Osteocyte (in vitro differentiated cells): Measurements from ENCODE around the gene CLEC16A. TPM values are rescaled to one million over a fixed set of nuclear protein-coding genes. Genes with fewer than 3 reads are reported as not detected.

ENCODE experiments used
- DNase-seq: peaks from one replicate; pipeline ENCODE4 v3.0.0; 2021; ENCODE audit warnings: mixed read lengths; ENCODE audit not compliant: unreplicated experiment; ENCODE audit errors: extremely low spot score
- H3K27ac Mint-ChIP-seq: one replicate; pipeline ENCODE4 v1.8.0; 2021; ENCODE audit warnings: mild to moderate bottlenecking, mixed read lengths; ENCODE audit not compliant: unreplicated experiment
- H3K27me3 Mint-ChIP-seq: one replicate; pipeline ENCODE4 v1.8.0; 2021; ENCODE audit warnings: mixed read lengths; ENCODE audit not compliant: unreplicated experiment
- H3K36me3 Mint-ChIP-seq: one replicate; pipeline ENCODE4 v1.8.0; 2021; ENCODE audit warnings: mixed read lengths; ENCODE audit not compliant: unreplicated experiment
- H3K4me1 Mint-ChIP-seq: one replicate; pipeline ENCODE4 v1.8.0; 2021; ENCODE audit warnings: mixed read lengths; ENCODE audit not compliant: unreplicated experiment
- H3K4me3 Mint-ChIP-seq: one replicate; pipeline ENCODE4 v1.8.0; 2021; ENCODE audit warnings: mild to moderate bottlenecking, moderate library complexity, mixed read lengths; ENCODE audit not compliant: unreplicated experiment
- H3K9me3 Mint-ChIP-seq: one replicate; pipeline ENCODE4 v1.8.0; 2021; ENCODE audit warnings: mixed read lengths; ENCODE audit not compliant: unreplicated experiment
- CTCF ChIP-seq: fragments of 200-600 bp; sonication (generic); IDR thresholded peaks from 2 replicates; pipeline ENCODE4 v1.5.0; 2021; ENCODE audit warnings: antibody characterized with exemption, mild to moderate bottlenecking, moderate library complexity
- total RNA-seq: library from RNA; stranded (reverse); gene quantifications from 2 replicates; pipeline ENCODE4 v1.2.1, GENCODE V29; 2021

Gene CLEC16A
- total RNA-seq, 1 donor from 2014 or later, result 22.1 TPM

GRCh38 chr16:10981697-10982216, 37.4 kb downstream of the CLEC16A start:
- Mint-ChIP-seq H3K9me3 (no peaks in the 10 kb centered on the region), H3K4me3 (no peak overlapping the region), H3K36me3 (peaks cover 24% of the 10 kb centered on the region), H3K27ac (no peak overlapping the region), H3K27me3 (no peaks in the 10 kb centered on the region), H3K4me1 (peaks cover 3% of the 10 kb centered on the region)
- peak; percentile 40 for TF ChIP-seq CTCF
- no peak for DNase-seq

- Mint-ChIP-seq H3K4me1 (peaks cover 3% of the 10 kb centered on the region), H3K36me3 (peaks cover 23% of the 10 kb centered on the region), H3K27me3 (no peaks in the 10 kb centered on the region)
Measured at GRCh38 chr16:10982465-10983150, 38.2 kb downstream of the CLEC16A start.

GRCh38 chr16:10983159-10983558, 38.8 kb downstream of the CLEC16A start:
- H3K27ac Mint-ChIP-seq, result no peak overlapping the region
- H3K36me3 Mint-ChIP-seq, result peaks cover 23% of the 10 kb centered on the region
- H3K4me3 Mint-ChIP-seq, result no peak overlapping the region
- H3K4me1 Mint-ChIP-seq, result peaks cover 3% of the 10 kb centered on the region
- H3K27me3 Mint-ChIP-seq, result no peaks in the 10 kb centered on the region
- no peak for TF ChIP-seq CTCF
- DNase-seq, result no peak
- H3K9me3 Mint-ChIP-seq, result no peaks in the 10 kb centered on the region

More at GRCh38 chr16:10982465-10983150, 38.2 kb downstream of the CLEC16A start:
- no peak for TF ChIP-seq CTCF
- no peak for DNase-seq
- Mint-ChIP-seq H3K4me3 (no peak overlapping the region), H3K27ac (no peak overlapping the region), H3K9me3 (no peaks in the 10 kb centered on the region)

- no peak overlapping the region for H3K27ac Mint-ChIP-seq
- H3K36me3 Mint-ChIP-seq, result peaks cover 29% of the 10 kb centered on the region
- H3K27me3 Mint-ChIP-seq, result no peaks in the 10 kb centered on the region
- no peak for TF ChIP-seq CTCF
- no peaks in the 10 kb centered on the region for H3K9me3 Mint-ChIP-seq
- H3K4me3 Mint-ChIP-seq, result no peak overlapping the region
- H3K4me1 Mint-ChIP-seq, result no peaks in the 10 kb centered on the region
- no peak for DNase-seq
Measured at GRCh38 chr16:10984509-10984908, 40.1 kb downstream of the CLEC16A start.

- Mint-ChIP-seq H3K4me3 (no peak overlapping the region), H3K27ac (no peak overlapping the region), H3K9me3 (no peaks in the 10 kb centered on the region), H3K36me3 (peaks cover 28% of the 10 kb centered on the region), H3K27me3 (no peaks in the 10 kb centered on the region), H3K4me1 (peaks cover 18% of the 10 kb centered on the region)
- no peak for DNase-seq
- TF ChIP-seq CTCF, result no peak
Measured at GRCh38 chr16:10987361-10988163, 43.2 kb downstream of the CLEC16A start.
